HG02642 (cell line): ENCODE results near the gene OR2AJ1.
A peak's percentile ranks its signal among the peaks of the same experiment; 100 is the strongest.

ENCODE experiments used
- ATAC-seq: cut with Tn5 transposase; IDR thresholded peaks from one replicate; pipeline ENCODE4 v1.9.1; 2021; ENCODE audit warnings: mild to moderate bottlenecking; ENCODE audit not compliant: unreplicated experiment, poor library complexity

The OR2AJ1 gene

GRCh38 chr1:247953408-247953807, 28.7 kb downstream of the OR2AJ1 start:
- no peak for ATAC-seq

DNA sequence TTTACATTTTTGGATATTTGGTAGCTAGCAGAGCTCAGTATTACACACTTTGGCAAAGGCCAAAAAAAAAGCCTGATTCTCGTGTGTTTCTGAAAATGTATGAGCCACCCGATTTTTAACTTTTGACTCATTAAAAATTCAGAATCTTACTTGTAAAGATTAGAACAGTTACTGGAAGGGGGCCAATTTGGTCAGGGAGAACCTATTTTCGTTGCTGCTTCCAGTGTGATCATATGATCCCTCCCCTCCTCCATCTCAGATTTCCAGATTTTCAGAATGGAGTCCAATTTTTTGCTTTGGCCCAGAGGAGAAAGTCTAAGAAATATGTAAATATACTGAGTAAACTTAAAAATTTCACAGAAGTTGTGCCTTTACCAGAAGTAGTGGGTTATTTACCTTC, 37.1 kb downstream of the OR2AJ1 start:
- no peak for ATAC-seq

GRCh38 chr1:247962911-247963588, 38.4 kb downstream of the OR2AJ1 start:
- no peak for ATAC-seq

GRCh38 chr1:247964933-247965332, 40.2 kb downstream of the OR2AJ1 start, which contains the start of gene OR2AK2:
Gene OR2AK2 (plus strand): TSS chr1:247965233. CDS start chr1:247965377, 144 bp downstream.
- no peak for ATAC-seq

DNA sequence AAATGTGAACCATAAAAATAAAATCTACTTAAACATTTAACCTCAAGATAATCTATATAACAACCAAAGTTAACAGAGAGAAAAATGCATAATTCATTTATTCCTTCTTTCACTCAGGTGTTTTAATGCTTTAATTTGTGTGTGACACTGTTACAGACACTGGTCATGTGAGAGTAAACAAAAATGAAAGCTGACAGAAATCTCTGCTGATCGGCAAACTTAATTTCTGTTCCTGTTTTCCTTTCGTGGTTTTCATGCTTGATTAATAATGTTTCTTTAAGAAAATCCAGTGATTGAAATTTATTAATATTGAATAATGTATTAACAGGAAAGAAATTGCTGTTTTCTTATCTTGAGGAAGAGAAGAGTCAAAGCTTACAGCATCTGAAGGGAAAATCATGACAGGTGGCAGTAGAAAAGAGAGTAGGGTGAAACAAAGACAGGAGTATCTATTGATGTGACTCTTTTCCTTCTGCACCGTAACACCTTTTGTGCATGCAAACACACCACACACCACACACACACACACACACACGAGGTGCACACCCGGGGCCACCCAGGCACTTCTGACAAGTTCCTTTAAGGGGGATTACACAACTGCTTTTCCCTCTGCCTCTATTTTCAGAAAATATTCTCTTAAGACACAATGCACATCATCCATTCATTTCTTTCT, 42.0 kb downstream of the OR2AJ1 start:
- ATAC-seq = peak; percentile 69
